C4-2B (cell line): ENCODE data around the gene NECAB2.

Experiments
- ZFX ChIP-seq: fragments of 450-650 bp; IDR thresholded peaks from 2 replicates; pipeline ENCODE4 v1.6.1; 2017
- TF ChIP-seq, protein P1 (sequence below): fragments of 450-650 bp; conservative IDR thresholded peaks from 2 replicates; pipeline ENCODE4 v1.5.1; 2017; ENCODE audit warnings: mild to moderate bottlenecking

DNA sequence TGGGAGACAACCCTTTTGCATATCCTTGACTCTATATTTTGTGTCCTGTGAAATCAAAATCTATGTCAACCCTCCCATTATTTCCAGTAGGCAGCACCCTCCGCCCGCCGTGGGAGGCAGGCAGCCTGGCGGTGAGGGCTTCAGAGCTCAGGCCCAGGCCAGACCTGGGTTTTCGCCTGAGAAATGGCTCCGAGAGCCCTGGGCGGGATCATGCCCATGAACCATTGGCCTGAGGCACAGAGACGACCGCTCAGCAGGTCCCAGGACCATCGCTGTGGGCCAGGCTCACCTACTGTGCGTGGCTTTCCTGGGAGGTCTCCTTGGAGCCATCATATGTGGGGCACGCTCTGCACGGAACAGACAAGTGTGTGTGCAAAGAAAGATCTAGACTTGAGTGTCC is 80.8 kb downstream of the NECAB2 start:
- TF ChIP-seq, protein P1, sequence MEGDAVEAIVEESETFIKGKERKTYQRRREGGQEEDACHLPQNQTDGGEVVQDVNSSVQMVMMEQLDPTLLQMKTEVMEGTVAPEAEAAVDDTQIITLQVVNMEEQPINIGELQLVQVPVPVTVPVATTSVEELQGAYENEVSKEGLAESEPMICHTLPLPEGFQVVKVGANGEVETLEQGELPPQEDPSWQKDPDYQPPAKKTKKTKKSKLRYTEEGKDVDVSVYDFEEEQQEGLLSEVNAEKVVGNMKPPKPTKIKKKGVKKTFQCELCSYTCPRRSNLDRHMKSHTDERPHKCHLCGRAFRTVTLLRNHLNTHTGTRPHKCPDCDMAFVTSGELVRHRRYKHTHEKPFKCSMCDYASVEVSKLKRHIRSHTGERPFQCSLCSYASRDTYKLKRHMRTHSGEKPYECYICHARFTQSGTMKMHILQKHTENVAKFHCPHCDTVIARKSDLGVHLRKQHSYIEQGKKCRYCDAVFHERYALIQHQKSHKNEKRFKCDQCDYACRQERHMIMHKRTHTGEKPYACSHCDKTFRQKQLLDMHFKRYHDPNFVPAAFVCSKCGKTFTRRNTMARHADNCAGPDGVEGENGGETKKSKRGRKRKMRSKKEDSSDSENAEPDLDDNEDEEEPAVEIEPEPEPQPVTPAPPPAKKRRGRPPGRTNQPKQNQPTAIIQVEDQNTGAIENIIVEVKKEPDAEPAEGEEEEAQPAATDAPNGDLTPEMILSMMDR, result no peak
- TF ChIP-seq ZFX, result no peak
